Neutrophil (primary cell): ENCODE measurements around the gene PYCR2.

ENCODE experiments used
- H3K27ac ChIP-seq: fragments of 200-600 bp; sonication (generic); 2 replicates; pipeline ENCODE4 v1.5.1; 2016; ENCODE audit warnings: mild to moderate bottlenecking, moderate library complexity
- H3K27me3 ChIP-seq: fragments of 200-600 bp; sonication (generic); 2 replicates; pipeline ENCODE4 v1.6.0; 2016; ENCODE audit warnings: mild to moderate bottlenecking
- H3K36me3 ChIP-seq: fragments of 200-600 bp; sonication (generic); 2 replicates; pipeline ENCODE4 v1.5.1; 2017
- H3K4me1 ChIP-seq, 2 experiments: fragments of 200-600 bp in 1 of 2; sonication (generic) in 1 of 2; 1 replicate in 1 of 2; 2 replicates in 1 of 2; pipeline versions ENCODE4 v1.5.1 to v1.6.1; 2013 to 2016; ENCODE audit warnings: low read depth in 1 of 2, low read length in 1 of 2, mild to moderate bottlenecking in 1 of 2, moderate library complexity in 1 of 2; ENCODE audit not compliant: control insufficient read depth in 1 of 2, insufficient read depth in 1 of 2
- H3K4me3 ChIP-seq, 2 experiments: fragments of 200-600 bp in 1 of 2; sonication (generic) in 1 of 2; 1 replicate in 1 of 2; 2 replicates in 1 of 2; pipeline ENCODE4 v1.5.1; 2013 to 2016; ENCODE audit warnings: low read depth in 1 of 2, low read length in 1 of 2, mild to moderate bottlenecking in 1 of 2, moderate library complexity in 1 of 2
- H3K9me3 ChIP-seq: fragments of 200-600 bp; sonication (generic); 2 replicates; pipeline ENCODE4 v1.5.1; 2016
- CTCF ChIP-seq: fragments of 200-600 bp; sonication (generic); IDR thresholded peaks from 2 replicates; pipeline ENCODE4 v1.5.1; 2016; ENCODE audit warnings: antibody characterized with exemption

Gene PYCR2

GRCh38 chr1:225906467-225906866 is 17.6 kb downstream of the PYCR2 start:
- H3K9me3 ChIP-seq: no peaks in the 10 kb centered on the region
- H3K36me3 ChIP-seq: no peaks in the 10 kb centered on the region
- H3K4me3 ChIP-seq: no peak overlapping the region
- H3K4me1 ChIP-seq: peaks cover 20 to 21% of the 10 kb centered on the region in 2 experiments
- no peak for TF ChIP-seq CTCF
- no peak overlapping the region for H3K27ac ChIP-seq
- no peaks in the 10 kb centered on the region for H3K27me3 ChIP-seq

GRCh38 chr1:225903623-225904022 is 20.4 kb downstream of the PYCR2 start:
- Histone ChIP-seq H3K27ac (no peak overlapping the region), H3K4me3 (no peak overlapping the region), H3K4me1 (peaks cover 0 to 10% of the 10 kb centered on the region in 2 experiments), H3K27me3 (no peaks in the 10 kb centered on the region), H3K36me3 (no peaks in the 10 kb centered on the region), H3K9me3 (no peaks in the 10 kb centered on the region)
- no peak for TF ChIP-seq CTCF

GRCh38 chr1:225899044-225899925 is 24.8 kb downstream of the PYCR2 start:
- Histone ChIP-seq H3K4me3 (no peak overlapping the region), H3K36me3 (no peaks in the 10 kb centered on the region)

GRCh38 chr1:225897595-225898514 is 26.2 kb downstream of the PYCR2 start:
- peak overlapping the region in 1 of 2 experiments; percentile 18 for H3K4me3 ChIP-seq
- H3K4me1 ChIP-seq: peaks cover 26 to 40% of the 10 kb centered on the region in 2 experiments
- H3K27me3 ChIP-seq: no peaks in the 10 kb centered on the region
- TF ChIP-seq CTCF: no peak
- H3K36me3 ChIP-seq: no peaks in the 10 kb centered on the region
- H3K27ac ChIP-seq: peak overlapping the region; percentile 91
- H3K9me3 ChIP-seq: no peaks in the 10 kb centered on the region

More at GRCh38 chr1:225899044-225899925, 24.8 kb downstream of the PYCR2 start:
- H3K4me1 ChIP-seq: peaks cover 26 to 40% of the 10 kb centered on the region in 2 experiments
- no peak for TF ChIP-seq CTCF
- no peaks in the 10 kb centered on the region for H3K27me3 ChIP-seq
- no peaks in the 10 kb centered on the region for H3K9me3 ChIP-seq
- no peak overlapping the region for H3K27ac ChIP-seq

GRCh38 chr1:225896937-225897549 is 27.0 kb downstream of the PYCR2 start:
- H3K36me3 ChIP-seq: no peaks in the 10 kb centered on the region
- H3K27ac ChIP-seq: peak overlapping the region; percentile 91
- peaks cover 31 to 44% of the 10 kb centered on the region in 2 experiments for H3K4me1 ChIP-seq
- no peak for TF ChIP-seq CTCF
- H3K27me3 ChIP-seq: no peaks in the 10 kb centered on the region
- H3K4me3 ChIP-seq: peak overlapping the region in 1 of 2 experiments; percentile 18
- H3K9me3 ChIP-seq: no peaks in the 10 kb centered on the region
